GM19025 (cell line): ENCODE results near the gene PIK3C2B.
A peak's percentile ranks its signal among the peaks of the same experiment; 100 is the strongest.

Experiments
- ATAC-seq: cut with Tn5 transposase; IDR thresholded peaks from one replicate; pipeline ENCODE4 v1.9.1; 2021; ENCODE audit warnings: mild to moderate bottlenecking, low read depth, moderate library complexity; ENCODE audit not compliant: unreplicated experiment

Gene PIK3C2B

GRCh38 chr1:204463125-204464060 is 31.2 kb downstream of the PIK3C2B start:
- no peak for ATAC-seq

GRCh38 chr1:204462229-204462561 is 32.4 kb downstream of the PIK3C2B start:
- ATAC-seq, result no peak

GRCh38 chr1:204461331-204462228 is 33.0 kb downstream of the PIK3C2B start:
- no peak for ATAC-seq

- ATAC-seq, result no peak
Measured at GRCh38 chr1:204460346-204460745, 34.3 kb downstream of the PIK3C2B start.

- ATAC-seq, result no peak
Measured at GRCh38 chr1:204459706-204460105, 34.9 kb downstream of the PIK3C2B start.

- no peak for ATAC-seq
Measured at GRCh38 chr1:204457666-204458065, 36.9 kb downstream of the PIK3C2B start.

- ATAC-seq, result no peak
Measured at GRCh38 chr1:204456826-204457442, 37.7 kb downstream of the PIK3C2B start.

GRCh38 chr1:204455831-204456145 is 38.8 kb downstream of the PIK3C2B start:
- no peak for ATAC-seq

GRCh38 chr1:204455063-204455830 is 39.4 kb downstream of the PIK3C2B start:
- no peak for ATAC-seq

GRCh38 chr1:204454476-204454875 is 40.1 kb downstream of the PIK3C2B start:
- no peak for ATAC-seq

GRCh38 chr1:204453141-204453772 is 41.3 kb downstream of the PIK3C2B start:
- ATAC-seq, result peak; percentile 82

- no peak for ATAC-seq
Measured at GRCh38 chr1:204451352-204452124, 43.1 kb downstream of the PIK3C2B start.

- ATAC-seq, result no peak
Measured at GRCh38 chr1:204450461-204451257, 43.9 kb downstream of the PIK3C2B start.

GRCh38 chr1:204449678-204450280 is 44.8 kb downstream of the PIK3C2B start:
- no peak for ATAC-seq

- no peak for ATAC-seq
Measured at GRCh38 chr1:204448991-204449677, 45.5 kb downstream of the PIK3C2B start.

GRCh38 chr1:204448344-204448964 is 46.2 kb downstream of the PIK3C2B start:
- ATAC-seq, result no peak

- ATAC-seq, result no peak
Measured at GRCh38 chr1:204447736-204448135, 46.9 kb downstream of the PIK3C2B start.
